ENCODE data around the gene TECR. TPM values are rescaled to one million over a fixed set of nuclear protein-coding genes. Genes with fewer than 3 reads are reported as not detected.

Gene TECR
- total RNA-seq, 4 donors from 2014 or later: 33.1 to 55.1 (median 43.6) TPM

DNA sequence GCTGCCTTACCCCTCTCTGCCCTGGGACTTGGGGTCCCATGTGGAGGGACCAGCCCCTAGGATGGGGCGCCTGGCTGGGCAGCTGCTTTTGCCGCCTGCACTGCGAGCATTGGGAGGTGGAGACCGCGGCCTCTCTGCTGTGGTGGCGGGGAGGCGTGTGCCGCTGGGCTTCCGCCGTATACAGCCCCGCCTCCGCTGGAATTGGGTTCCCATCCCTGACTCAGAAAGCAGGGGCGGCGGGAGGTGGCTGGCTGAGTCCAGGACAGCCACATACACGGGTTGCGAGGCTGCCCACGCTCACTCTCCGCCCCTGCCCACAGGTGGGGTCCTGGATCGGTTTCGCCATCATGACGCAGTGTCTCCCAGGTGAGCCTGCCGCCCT lies 35.9 kb downstream of the TECR start:
- no peak for TF ChIP-seq EP300 (IDR thresholded peaks at IDR 0.05)
- TF ChIP-seq, protein P1, sequence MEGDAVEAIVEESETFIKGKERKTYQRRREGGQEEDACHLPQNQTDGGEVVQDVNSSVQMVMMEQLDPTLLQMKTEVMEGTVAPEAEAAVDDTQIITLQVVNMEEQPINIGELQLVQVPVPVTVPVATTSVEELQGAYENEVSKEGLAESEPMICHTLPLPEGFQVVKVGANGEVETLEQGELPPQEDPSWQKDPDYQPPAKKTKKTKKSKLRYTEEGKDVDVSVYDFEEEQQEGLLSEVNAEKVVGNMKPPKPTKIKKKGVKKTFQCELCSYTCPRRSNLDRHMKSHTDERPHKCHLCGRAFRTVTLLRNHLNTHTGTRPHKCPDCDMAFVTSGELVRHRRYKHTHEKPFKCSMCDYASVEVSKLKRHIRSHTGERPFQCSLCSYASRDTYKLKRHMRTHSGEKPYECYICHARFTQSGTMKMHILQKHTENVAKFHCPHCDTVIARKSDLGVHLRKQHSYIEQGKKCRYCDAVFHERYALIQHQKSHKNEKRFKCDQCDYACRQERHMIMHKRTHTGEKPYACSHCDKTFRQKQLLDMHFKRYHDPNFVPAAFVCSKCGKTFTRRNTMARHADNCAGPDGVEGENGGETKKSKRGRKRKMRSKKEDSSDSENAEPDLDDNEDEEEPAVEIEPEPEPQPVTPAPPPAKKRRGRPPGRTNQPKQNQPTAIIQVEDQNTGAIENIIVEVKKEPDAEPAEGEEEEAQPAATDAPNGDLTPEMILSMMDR (IDR thresholded peaks at IDR 0.05): no peak
- TF ChIP-seq POLR2A (IDR thresholded peaks at IDR 0.05): no peak
- WGBS, 2 donors: 87 to 89% methylated on average over 17 to 22 of the region's 22 CpGs
- Histone ChIP-seq H3K4me3 (no peak overlapping the region), H3K4me1 (peaks cover 0 to 65% (median 18%) of the 10 kb centered on the region in 4 donors), H3K9me3 (no peaks in the 10 kb centered on the region), H3K27ac (no peak overlapping the region), H3K27me3 (no peaks in the 10 kb centered on the region), H3K36me3 (peaks cover 2 to 68% (median 4%) of the 10 kb centered on the region in 3 donors)
- DNase-seq (ENCODE audit: low spot score in 2 of 2): no peak

DNA sequence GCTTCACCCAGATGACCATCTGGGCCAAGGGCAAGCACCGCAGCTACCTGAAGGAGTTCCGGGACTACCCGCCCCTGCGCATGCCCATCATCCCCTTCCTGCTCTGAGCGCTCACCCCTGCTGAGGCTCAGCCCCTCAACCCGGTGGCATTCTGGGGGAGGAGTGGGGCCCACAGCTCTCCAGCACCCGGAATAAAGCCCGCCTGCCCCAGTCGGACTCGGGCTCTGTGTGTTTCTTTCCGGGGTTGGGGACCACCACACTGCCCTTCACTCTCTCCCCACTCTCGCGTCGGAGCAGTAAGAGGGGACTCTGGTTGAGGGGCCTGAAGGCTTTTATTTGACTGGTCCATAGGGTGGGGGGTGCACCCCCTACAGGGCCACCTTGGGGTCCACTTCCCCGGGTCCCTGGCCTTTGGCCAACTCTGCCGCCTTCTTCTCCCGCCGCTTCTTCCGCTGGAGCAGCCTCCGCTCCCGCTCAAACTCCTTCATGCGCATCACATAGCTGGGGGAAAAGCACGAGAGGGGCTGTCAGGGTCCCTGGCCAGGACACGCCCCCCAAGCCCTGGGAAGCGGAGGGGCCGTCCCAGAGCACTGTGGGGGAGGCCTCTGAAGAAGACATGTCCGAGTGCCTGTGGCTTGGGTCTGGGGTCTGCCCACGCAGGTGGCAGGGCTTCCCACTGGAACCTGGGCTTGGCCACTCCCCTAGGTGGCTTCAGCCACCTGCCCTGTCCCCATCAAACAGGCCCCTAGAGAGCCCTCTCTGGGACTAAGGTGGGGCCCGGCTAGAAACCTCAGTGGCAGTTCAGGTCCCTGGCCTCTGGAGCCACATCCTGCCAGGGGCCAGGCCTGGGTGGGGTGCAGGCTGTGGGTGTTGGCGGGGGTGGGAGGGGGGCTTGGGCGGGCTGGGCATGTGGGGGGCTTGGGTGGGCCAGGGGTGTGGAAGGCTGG lies 36.6 kb downstream of the TECR start:
- H3K27me3 ChIP-seq: no peaks in the 10 kb centered on the region
- H3K4me3 ChIP-seq: no peak overlapping the region
- H3K27ac ChIP-seq: no peak overlapping the region
- DNase-seq (ENCODE audit: low spot score in 2 of 2): no peak
- 81 to 83% methylated on average over 29 to 31 of the region's 31 CpGs for WGBS, 2 donors
- peaks cover 2 to 68% (median 4%) of the 10 kb centered on the region in 3 donors for H3K36me3 ChIP-seq
- H3K9me3 ChIP-seq: no peaks in the 10 kb centered on the region
- H3K4me1 ChIP-seq: peaks cover 0 to 65% (median 22%) of the 10 kb centered on the region in 4 donors
- TF ChIP-seq, protein P1 (IDR thresholded peaks at IDR 0.05): no peak
- no peak for TF ChIP-seq POLR2A (IDR thresholded peaks at IDR 0.05)
- TF ChIP-seq EP300 (IDR thresholded peaks at IDR 0.05): no peak

DNA sequence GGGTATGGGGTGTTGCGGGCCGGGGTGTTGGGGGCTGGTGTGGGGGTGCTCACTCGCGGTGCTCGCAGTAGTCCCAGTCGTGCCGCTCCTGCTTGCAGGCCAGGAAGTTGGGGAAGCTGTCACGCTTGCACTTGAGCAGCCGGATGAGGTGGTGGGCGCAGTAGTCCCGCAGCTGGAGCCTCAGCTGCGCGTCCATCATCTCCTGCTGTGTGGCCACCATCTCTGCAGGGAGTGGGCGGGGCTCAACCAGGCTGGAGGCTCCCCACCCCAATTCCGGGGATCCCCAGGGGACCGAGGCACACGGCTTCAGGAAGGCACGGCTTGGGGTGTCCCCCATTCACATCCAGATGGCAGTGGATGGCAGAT lies 37.3 kb downstream of the TECR start:
- no peaks in the 10 kb centered on the region for H3K9me3 ChIP-seq
- DNase-seq (ENCODE audit: low spot score in 2 of 2): no peak
- H3K4me1 ChIP-seq: peaks cover 0 to 63% (median 19%) of the 10 kb centered on the region in 4 donors
- H3K36me3 ChIP-seq: peaks cover 2 to 68% (median 4%) of the 10 kb centered on the region in 3 donors
- WGBS, 2 donors: 70 to 88% methylated on average over 4 to 18 of the region's 18 CpGs
- TF ChIP-seq EP300 (IDR thresholded peaks at IDR 0.05) (no peak), POLR2A (IDR thresholded peaks at IDR 0.05) (no peak)
- TF ChIP-seq, protein P1 (IDR thresholded peaks at IDR 0.05): no peak
- H3K27ac ChIP-seq: no peak overlapping the region
- no peaks in the 10 kb centered on the region for H3K27me3 ChIP-seq
- H3K4me3 ChIP-seq: no peak overlapping the region

DNA sequence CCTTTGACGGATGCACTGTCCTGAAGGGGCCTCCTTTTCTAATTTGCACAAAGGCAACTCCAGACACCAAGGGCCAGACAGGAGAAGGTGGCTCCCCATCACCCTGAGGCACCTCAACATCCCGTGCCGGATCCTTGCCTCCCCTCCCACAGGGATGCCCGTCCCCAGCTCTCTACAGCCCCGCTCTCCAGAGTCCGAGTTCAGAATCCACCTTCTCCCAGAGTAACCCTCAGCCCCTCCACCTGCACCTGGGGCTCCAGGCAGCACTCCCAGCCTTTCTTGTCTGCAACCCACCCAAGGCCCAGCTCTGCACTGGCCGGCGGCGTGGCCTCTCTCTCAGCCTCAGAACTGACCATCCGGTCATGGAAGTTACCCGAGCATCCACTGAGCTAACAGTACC lies 37.7 kb downstream of the TECR start:
- Histone ChIP-seq H3K4me3 (no peak overlapping the region), H3K36me3 (peaks cover 2 to 68% (median 4%) of the 10 kb centered on the region in 3 donors), H3K27ac (no peak overlapping the region), H3K4me1 (peaks cover 0 to 61% (median 18%) of the 10 kb centered on the region in 4 donors), H3K27me3 (no peaks in the 10 kb centered on the region), H3K9me3 (no peaks in the 10 kb centered on the region)
- 69 to 81% methylated on average over 10 to 11 of the region's 11 CpGs for WGBS, 2 donors
- no peak for TF ChIP-seq EP300 (IDR thresholded peaks at IDR 0.05)
- no peak for TF ChIP-seq POLR2A (IDR thresholded peaks at IDR 0.05)
- TF ChIP-seq, protein P1 (IDR thresholded peaks at IDR 0.05): no peak
- DNase-seq (ENCODE audit: low spot score in 2 of 2): no peak

Data from tibial nerve (tissue), 4 donors.